Upper lobe of right lung (tissue), 1 donor: ENCODE measurements around the gene YIPF5. TPM values are rescaled to one million over a fixed set of nuclear protein-coding genes. Genes with fewer than 3 reads are reported as not detected.

ENCODE experiments used
- ATAC-seq: fragments of 200-7000 bp; cut with Tn5 transposase; one replicate; pipeline ENCODE4 v1.9.1; 2020; ENCODE audit warnings: mild to moderate bottlenecking, moderate library complexity
- DNase-seq: peaks from one replicate; pipeline ENCODE4 v3.0.0-alpha.2; 2020
- H3K27ac ChIP-seq: fragments of 200-600 bp; one replicate; pipeline ENCODE4 v1.8.0; 2022
- H3K27me3 ChIP-seq: fragments of 200-600 bp; one replicate; pipeline ENCODE4 v1.8.0; 2022; ENCODE audit warnings: mild to moderate bottlenecking
- H3K36me3 ChIP-seq: fragments of 200-600 bp; one replicate; pipeline ENCODE4 v1.8.0; 2022
- H3K4me1 ChIP-seq: fragments of 200-600 bp; one replicate; pipeline ENCODE4 v1.8.0; 2022
- H3K4me3 ChIP-seq: fragments of 200-600 bp; one replicate; pipeline ENCODE4 v1.8.0; 2022; ENCODE audit warnings: mild to moderate bottlenecking
- H3K9me3 ChIP-seq: fragments of 200-600 bp; one replicate; pipeline ENCODE4 v1.8.0; 2022
- intact Hi-C: fragments of 100-400 bp; cut with DNase I; formaldehyde crosslinking; loops from one replicate; pipeline ENCODE4 v1.11.0; 2022
- total RNA-seq: library from RNA; stranded (reverse); fragmentation: NEBNext Ultra II Directional; extraction: Animal tissue kit (Norgen Biotek cat#: 25700); gene quantifications from one replicate; pipeline ENCODE4 v1.2.1, GENCODE V29; 2021
- TF ChIP-seq, protein P1 (sequence below): fragments of 200-600 bp; IDR thresholded peaks from one replicate; pipeline ENCODE4 v1.8.0; 2022; ENCODE audit warnings: antibody characterized with exemption
- donor health status: DM: no; HTN: yes; CAD: no; lungs with severe emphysema.

YIPF5 gene
- total RNA-seq, 1 donor from 2014 or later = 47.6 TPM

DNA sequence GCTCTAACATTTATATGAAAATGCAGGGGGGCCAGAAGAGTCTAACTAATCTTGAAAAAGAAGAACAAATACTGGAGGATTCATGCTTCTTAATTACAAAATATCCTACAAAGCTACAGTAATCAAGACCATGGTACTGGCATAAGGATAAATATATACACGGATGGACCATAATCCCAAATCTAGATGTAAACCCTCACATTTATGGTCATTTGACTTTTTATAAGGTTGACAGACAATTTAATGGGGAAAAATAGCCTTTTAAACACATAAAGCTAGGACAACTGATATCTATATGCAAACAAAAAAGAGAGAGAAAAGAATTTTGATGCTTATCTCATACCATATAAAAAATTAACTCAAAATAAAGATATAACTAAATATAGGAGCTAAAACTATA is 55.9 kb downstream of the YIPF5 start:
- TF ChIP-seq, protein P1, sequence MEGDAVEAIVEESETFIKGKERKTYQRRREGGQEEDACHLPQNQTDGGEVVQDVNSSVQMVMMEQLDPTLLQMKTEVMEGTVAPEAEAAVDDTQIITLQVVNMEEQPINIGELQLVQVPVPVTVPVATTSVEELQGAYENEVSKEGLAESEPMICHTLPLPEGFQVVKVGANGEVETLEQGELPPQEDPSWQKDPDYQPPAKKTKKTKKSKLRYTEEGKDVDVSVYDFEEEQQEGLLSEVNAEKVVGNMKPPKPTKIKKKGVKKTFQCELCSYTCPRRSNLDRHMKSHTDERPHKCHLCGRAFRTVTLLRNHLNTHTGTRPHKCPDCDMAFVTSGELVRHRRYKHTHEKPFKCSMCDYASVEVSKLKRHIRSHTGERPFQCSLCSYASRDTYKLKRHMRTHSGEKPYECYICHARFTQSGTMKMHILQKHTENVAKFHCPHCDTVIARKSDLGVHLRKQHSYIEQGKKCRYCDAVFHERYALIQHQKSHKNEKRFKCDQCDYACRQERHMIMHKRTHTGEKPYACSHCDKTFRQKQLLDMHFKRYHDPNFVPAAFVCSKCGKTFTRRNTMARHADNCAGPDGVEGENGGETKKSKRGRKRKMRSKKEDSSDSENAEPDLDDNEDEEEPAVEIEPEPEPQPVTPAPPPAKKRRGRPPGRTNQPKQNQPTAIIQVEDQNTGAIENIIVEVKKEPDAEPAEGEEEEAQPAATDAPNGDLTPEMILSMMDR = no peak
- Histone ChIP-seq H3K9me3 (no peaks in the 10 kb centered on the region), H3K4me1 (no peaks in the 10 kb centered on the region), H3K4me3 (no peak overlapping the region), H3K27ac (no peak overlapping the region), H3K27me3 (no peaks in the 10 kb centered on the region), H3K36me3 (no peaks in the 10 kb centered on the region)
- intact Hi-C loops = no loop called here
- DNase-seq (no peak), ATAC-seq (no peak)

Other genes with a start within 250 kb of the YIPF5 start
- 5.1 TPM for gene KCTD16, start 214 bp upstream of the YIPF5 start, total RNA-seq